ENCODE data around the gene PTPRG.

- TF ChIP-seq CTCF (IDR thresholded peaks at IDR 0.05; ENCODE audit: extremely low read depth in 1 of 2, insufficient read depth in 1 of 2, low read depth in 1 of 2, low read length in 2 of 2): no peak
- TF ChIP-seq POLR2A (IDR thresholded peaks at IDR 0.05; ENCODE audit: low read depth, low read length): no peak
- no peak for TF ChIP-seq EZH2 (IDR thresholded peaks at IDR 0.05; ENCODE audit: borderline replicate concordance, low read depth, low read length, severe bottlenecking)
- no peak for TF ChIP-seq FOS (IDR thresholded peaks at IDR 0.05; ENCODE audit: borderline replicate concordance, insufficient read depth, low read length)
- TF ChIP-seq MYC (IDR thresholded peaks at IDR 0.05; ENCODE audit: low read depth, low read length): no peak
- no peak for TF ChIP-seq POLR2AphosphoS5 (IDR thresholded peaks at IDR 0.05; ENCODE audit: insufficient read depth, low read depth, low read length)
- TF ChIP-seq MAX (IDR thresholded peaks at IDR 0.05; ENCODE audit: insufficient read depth, insufficient read length): no peak
- TF ChIP-seq GATA2 (IDR thresholded peaks at IDR 0.05; ENCODE audit: insufficient read depth, insufficient read length, low read depth, low read length): no peak
- TF ChIP-seq JUN (IDR thresholded peaks at IDR 0.05; ENCODE audit: borderline replicate concordance, insufficient read depth, insufficient read length, low read depth): no peak
Observed at GRCh38 chr3:61908382-61908781, 347.0 kb downstream of the PTPRG start.
